Keratinocyte (primary cell): ENCODE data around the gene CTF1.

Experiments
- EZH2 ChIP-seq: IDR thresholded peaks from one replicate; pipeline ENCODE4 v1.6.1; 2012; ENCODE audit warnings: inconsistent platforms, mild to moderate bottlenecking, low read length, moderate library complexity
- TF ChIP-seq, protein P1 (sequence below), 3 experiments: IDR thresholded peaks in 1 of 3; conservative IDR thresholded peaks in 1 of 3; optimal IDR thresholded peaks in 1 of 3; 2 replicates in 2 of 3; 3 replicates in 1 of 3; pipeline versions ENCODE3 to v1.5.1; 2011; ENCODE audit warnings: low read length in 3 of 3, mild to moderate bottlenecking in 3 of 3, moderate library complexity in 2 of 3, control low read depth in 1 of 3, inconsistent platforms in 1 of 3; ENCODE audit not compliant: insufficient read depth in 2 of 3; ENCODE audit errors: extremely low read depth in 1 of 3

- TF ChIP-seq, protein P1, sequence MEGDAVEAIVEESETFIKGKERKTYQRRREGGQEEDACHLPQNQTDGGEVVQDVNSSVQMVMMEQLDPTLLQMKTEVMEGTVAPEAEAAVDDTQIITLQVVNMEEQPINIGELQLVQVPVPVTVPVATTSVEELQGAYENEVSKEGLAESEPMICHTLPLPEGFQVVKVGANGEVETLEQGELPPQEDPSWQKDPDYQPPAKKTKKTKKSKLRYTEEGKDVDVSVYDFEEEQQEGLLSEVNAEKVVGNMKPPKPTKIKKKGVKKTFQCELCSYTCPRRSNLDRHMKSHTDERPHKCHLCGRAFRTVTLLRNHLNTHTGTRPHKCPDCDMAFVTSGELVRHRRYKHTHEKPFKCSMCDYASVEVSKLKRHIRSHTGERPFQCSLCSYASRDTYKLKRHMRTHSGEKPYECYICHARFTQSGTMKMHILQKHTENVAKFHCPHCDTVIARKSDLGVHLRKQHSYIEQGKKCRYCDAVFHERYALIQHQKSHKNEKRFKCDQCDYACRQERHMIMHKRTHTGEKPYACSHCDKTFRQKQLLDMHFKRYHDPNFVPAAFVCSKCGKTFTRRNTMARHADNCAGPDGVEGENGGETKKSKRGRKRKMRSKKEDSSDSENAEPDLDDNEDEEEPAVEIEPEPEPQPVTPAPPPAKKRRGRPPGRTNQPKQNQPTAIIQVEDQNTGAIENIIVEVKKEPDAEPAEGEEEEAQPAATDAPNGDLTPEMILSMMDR (optimal IDR thresholded peaks at IDR 0.05 in 1 of 3, IDR thresholded peaks at IDR 0.05 in 1 of 3, conservative IDR thresholded peaks at IDR 0.05 in 1 of 3; ENCODE audit: extremely low read depth in 1 of 3, insufficient read depth in 2 of 3, low read length in 3 of 3): no peak
- no peak for TF ChIP-seq EZH2
These were observed 46.2 kb upstream of the CTF1 start for GRCh38 chr16:30850246-30850645.
